GM12892 (cell line): Measurements from ENCODE around the gene ZNF709.
A peak's percentile ranks its signal among the peaks of the same experiment; 100 is the strongest.
"Not testable (repeated sequence)": the region's sequence is repeated elsewhere in the genome, so short reads cannot be mapped to it uniquely, and the experiment has no call there.

ENCODE experiments used
- DNase-seq: peaks from one replicate; pipeline ENCODE4 v3.0.0; 2011; ENCODE audit not compliant: insufficient read length
- FAIRE-seq: peaks from 2 replicates; lab custom pipeline; 2011; peaks lifted over from hg19 to GRCh38; lab: Jason Lieb, UNC
- POLR2A ChIP-seq: IDR thresholded peaks from 2 replicates; pipeline ENCODE4 v1.6.1; 2011; ENCODE audit warnings: low read depth, low read length, control low read depth
- POLR2AphosphoS5 ChIP-seq: IDR thresholded peaks from 2 replicates; pipeline ENCODE4 v1.6.1; 2011; ENCODE audit warnings: low read depth, low read length, control low read depth
- TAF1 ChIP-seq: IDR thresholded peaks from 2 replicates; pipeline ENCODE4 v1.6.1; 2011; ENCODE audit warnings: low read depth, mild to moderate bottlenecking, control low read depth, low read length, borderline replicate concordance

Gene ZNF709

GRCh38 chr19:12448808-12449207, 35.8 kb downstream of the ZNF709 start:
- DNase-seq (no peak), FAIRE-seq (no peak)
- no peak for TF ChIP-seq POLR2A
- no peak for TF ChIP-seq TAF1
- no peak for TF ChIP-seq POLR2AphosphoS5

DNA sequence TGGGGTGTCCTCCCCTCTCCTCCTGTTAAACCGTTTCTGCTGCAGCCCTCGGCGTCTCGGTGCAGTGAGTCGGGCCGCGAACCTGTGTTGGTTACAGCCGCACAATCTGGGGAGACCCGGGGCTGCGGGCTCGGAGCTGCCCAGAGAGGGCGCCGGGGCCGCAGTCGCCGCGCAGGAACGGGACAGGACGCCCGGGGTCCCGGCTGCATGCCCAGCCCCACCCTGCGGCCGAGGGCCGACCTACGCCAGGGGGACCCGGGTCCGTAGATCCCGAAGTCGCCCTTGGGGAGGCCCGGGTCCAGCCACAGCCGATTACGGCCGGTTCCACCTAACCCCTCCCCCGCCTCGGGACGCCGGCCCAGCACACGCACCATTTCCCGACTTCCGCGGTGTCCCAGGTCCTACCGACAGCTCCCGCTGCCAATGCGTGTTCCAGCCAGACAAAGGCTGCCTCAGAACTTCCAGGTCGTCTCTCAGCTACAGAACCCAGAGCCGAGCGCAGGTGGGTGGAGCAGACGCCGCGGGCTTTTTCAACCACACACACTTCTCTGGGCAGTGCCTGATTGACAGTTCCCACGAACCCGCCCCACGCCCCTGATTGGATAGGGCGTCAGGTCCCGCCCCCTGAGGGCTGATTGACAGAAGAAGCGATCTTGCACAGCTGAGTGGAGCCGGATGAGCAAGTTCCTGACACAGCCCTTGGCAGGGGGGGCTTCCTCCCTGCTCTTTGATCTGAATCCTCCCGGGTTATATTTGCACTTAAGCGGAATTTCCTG, 43.9 kb downstream of the ZNF709 start, which contains the start of gene ZNF443:
ZNF443 (minus strand) TSS at position 481 of the 776 bp plus-strand sequence; CDS start at position 374, 107 bp downstream.
- FAIRE-seq (peak; percentile 94), DNase-seq (peak; percentile 56)
- peak; percentile 55; the same call in 1 of the 2 replicates for TF ChIP-seq POLR2A
- no peak for TF ChIP-seq TAF1

GRCh38 chr19:12439686-12440540, 44.7 kb downstream of the ZNF709 start:
- peak; percentile 87 for FAIRE-seq
- DNase-seq: not testable (repeated sequence)

DNA sequence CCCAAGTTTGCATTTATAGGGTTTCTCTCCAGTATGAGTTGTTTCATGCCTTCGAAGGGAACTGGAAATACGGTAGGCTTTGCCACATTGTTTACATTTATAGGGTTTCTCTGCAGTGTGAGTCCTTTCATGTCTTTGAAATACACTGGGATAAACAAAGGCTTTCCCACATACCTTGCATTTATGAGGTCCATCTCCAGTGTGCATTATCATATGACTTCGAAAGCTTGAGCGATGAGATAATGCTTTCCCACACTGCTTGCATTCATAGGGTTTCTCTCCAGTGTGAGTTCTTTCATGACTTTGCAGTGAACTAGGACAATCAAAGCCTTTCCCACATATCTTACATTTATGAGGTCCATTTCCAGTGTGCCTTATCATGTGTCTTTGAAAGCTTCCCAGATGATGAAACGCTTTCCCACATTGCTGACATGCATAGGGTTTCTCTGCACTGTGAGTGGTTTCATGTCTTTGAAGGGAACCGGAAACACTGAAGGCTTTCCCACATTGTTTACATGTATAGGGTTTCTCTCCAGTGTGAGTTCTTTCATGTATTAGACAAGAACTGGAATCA, 53.8 kb downstream of the ZNF709 start:
- FAIRE-seq, DNase-seq: not testable (repeated sequence)

- DNase-seq (no peak), FAIRE-seq (no peak)
- TF ChIP-seq TAF1: no peak
- TF ChIP-seq POLR2A: no peak
- TF ChIP-seq POLR2AphosphoS5: no peak
Measured at GRCh38 chr19:12425888-12426274, 58.7 kb downstream of the ZNF709 start.

- DNase-seq (no peak), FAIRE-seq (no peak)
- TF ChIP-seq POLR2AphosphoS5 (no peak), POLR2A (no peak), TAF1 (no peak)
Measured at GRCh38 chr19:12425236-12425887, 59.3 kb downstream of the ZNF709 start.

GRCh38 chr19:12417273-12417672, 67.3 kb downstream of the ZNF709 start:
- DNase-seq, FAIRE-seq: not testable (repeated sequence)

DNA sequence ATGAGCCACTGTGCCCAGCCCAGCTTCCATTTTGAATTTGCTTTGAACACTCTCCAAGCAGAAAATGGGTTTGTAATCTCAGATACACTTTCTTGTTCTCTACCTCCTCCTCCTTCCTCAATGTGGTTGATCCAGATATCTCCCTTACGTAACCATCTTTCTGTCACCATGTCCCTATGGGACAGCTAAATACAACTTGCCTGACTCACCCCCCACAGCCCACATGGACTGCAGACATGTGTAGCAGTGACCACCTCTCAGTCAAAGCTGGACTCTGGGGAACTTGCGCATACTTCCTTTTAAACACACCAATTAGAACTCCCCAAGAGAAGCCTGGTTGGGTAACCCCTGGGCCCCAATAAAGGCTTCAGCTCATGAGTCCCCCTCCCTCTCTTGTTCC, 72.7 kb downstream of the ZNF709 start:
- no peak for TF ChIP-seq POLR2A
- no peak for TF ChIP-seq TAF1
- TF ChIP-seq POLR2AphosphoS5: no peak
- DNase-seq (no peak), FAIRE-seq (no peak)
